ENCODE results near the gene LRMDA.

GRCh38 chr10:75487755-75488125 lies 56.3 kb downstream of the LRMDA start:
- no peak for TF ChIP-seq EZH2phosphoT487 (IDR thresholded peaks at IDR 0.05; ENCODE audit: borderline replicate concordance)
- TF ChIP-seq, protein P1, sequence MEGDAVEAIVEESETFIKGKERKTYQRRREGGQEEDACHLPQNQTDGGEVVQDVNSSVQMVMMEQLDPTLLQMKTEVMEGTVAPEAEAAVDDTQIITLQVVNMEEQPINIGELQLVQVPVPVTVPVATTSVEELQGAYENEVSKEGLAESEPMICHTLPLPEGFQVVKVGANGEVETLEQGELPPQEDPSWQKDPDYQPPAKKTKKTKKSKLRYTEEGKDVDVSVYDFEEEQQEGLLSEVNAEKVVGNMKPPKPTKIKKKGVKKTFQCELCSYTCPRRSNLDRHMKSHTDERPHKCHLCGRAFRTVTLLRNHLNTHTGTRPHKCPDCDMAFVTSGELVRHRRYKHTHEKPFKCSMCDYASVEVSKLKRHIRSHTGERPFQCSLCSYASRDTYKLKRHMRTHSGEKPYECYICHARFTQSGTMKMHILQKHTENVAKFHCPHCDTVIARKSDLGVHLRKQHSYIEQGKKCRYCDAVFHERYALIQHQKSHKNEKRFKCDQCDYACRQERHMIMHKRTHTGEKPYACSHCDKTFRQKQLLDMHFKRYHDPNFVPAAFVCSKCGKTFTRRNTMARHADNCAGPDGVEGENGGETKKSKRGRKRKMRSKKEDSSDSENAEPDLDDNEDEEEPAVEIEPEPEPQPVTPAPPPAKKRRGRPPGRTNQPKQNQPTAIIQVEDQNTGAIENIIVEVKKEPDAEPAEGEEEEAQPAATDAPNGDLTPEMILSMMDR (IDR thresholded peaks at IDR 0.05 in 2 of 3, conservative IDR thresholded peaks at IDR 0.05 in 1 of 3; ENCODE audit: borderline replicate concordance in 1 of 3, insufficient read depth in 1 of 3, low read depth in 2 of 3, low read length in 2 of 3): no peak
- TF ChIP-seq MAX (IDR thresholded peaks at IDR 0.05): no peak
- no peak for TF ChIP-seq POLR2A (IDR thresholded peaks at IDR 0.05; ENCODE audit: borderline replicate concordance, extremely low read depth, insufficient read depth, insufficient read length)
- no peak for TF ChIP-seq CEBPB (IDR thresholded peaks at IDR 0.05; ENCODE audit: low read depth)
- TF ChIP-seq ZBTB33 (IDR thresholded peaks at IDR 0.05; ENCODE audit: extremely low read depth, insufficient replicate concordance, low read length): no peak

Data from HCT116 (cell line).